C4-2B (cell line): ENCODE results near the gene IRF3.

Experiments used
- H3K27ac ChIP-seq: fragments of 450-650 bp; 2 replicates; pipeline ENCODE4 v1.5.1; 2017
- ZFX ChIP-seq: fragments of 450-650 bp; IDR thresholded peaks from 2 replicates; pipeline ENCODE4 v1.6.1; 2017
- TF ChIP-seq, protein P1 (sequence below): fragments of 450-650 bp; conservative IDR thresholded peaks from 2 replicates; pipeline ENCODE4 v1.5.1; 2017; ENCODE audit warnings: mild to moderate bottlenecking

IRF3 gene

DNA sequence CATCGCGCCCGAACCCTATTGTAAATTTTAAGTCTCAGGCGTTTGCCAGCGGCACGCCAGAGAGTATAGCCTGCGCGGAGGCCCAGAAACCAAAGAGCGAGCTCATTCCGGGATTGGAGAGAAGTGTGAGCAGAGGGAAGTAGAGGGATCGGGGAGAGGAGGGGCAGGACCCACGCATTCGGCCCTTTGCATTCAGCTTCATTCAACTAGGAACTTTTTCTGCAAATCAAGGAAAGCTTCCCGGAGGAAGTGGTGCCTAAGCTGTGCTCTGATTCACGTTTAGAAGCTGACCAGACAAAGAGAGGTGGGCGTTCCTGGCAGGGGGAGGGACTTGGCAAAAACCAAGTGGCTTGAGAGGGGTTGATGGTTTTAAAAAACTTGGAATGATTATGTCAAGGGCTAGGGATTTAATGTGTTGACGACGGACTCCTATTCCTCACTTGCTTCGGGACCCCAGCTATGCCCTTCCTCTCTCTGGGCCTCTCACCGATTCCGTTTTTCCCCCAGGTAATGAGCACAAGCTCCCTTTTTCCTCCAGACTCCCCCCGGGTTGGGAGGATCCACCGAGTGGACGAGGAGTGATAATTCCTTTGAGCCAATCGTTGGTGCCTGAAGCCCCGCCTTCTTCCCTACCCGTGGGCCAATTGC lies 10.6 kb upstream of the IRF3 start:
- TF ChIP-seq ZFX, result no peak
- TF ChIP-seq, protein P1, sequence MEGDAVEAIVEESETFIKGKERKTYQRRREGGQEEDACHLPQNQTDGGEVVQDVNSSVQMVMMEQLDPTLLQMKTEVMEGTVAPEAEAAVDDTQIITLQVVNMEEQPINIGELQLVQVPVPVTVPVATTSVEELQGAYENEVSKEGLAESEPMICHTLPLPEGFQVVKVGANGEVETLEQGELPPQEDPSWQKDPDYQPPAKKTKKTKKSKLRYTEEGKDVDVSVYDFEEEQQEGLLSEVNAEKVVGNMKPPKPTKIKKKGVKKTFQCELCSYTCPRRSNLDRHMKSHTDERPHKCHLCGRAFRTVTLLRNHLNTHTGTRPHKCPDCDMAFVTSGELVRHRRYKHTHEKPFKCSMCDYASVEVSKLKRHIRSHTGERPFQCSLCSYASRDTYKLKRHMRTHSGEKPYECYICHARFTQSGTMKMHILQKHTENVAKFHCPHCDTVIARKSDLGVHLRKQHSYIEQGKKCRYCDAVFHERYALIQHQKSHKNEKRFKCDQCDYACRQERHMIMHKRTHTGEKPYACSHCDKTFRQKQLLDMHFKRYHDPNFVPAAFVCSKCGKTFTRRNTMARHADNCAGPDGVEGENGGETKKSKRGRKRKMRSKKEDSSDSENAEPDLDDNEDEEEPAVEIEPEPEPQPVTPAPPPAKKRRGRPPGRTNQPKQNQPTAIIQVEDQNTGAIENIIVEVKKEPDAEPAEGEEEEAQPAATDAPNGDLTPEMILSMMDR, result no peak
- H3K27ac ChIP-seq, result peak overlapping the region; percentile 93

DNA sequence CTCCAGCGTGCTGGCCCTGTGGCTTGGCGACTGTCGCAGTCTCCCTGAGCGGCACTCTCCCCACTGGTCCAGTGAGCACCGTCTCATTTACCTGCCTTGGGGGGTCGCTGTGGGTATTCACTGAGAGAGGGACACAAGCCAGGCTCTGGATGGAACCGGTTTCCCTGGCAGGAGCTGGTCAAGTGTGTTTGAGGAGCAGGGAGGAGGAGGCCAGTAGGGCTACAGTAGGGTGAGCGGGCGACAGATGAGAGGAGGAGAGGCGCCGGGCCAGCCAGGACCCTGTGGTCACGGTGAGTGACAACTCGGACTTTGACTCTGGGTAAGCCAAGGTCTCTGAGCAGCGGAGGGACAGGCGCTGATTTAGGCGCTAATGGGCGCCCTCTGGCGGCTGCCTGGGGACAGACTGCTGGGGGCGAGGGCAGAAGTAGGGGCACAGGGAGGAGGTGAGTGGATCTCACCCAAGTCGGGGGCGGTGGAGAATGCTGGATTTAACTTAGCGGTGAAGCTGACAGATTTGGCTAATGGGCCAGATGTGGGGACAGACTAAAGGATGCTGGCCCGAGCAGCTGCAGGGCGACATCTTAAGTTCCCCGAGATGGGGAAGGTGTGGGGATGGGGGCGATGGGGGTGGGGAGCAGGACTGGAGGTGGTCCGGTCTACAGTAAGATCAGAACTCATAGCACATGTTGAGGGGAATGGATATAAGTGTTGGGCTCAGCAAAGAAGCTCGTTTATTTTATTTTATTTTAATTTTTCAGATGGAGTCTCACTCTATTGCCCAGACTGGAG lies 6.7 kb upstream of the IRF3 start:
- TF ChIP-seq ZFX, result no peak
- TF ChIP-seq, protein P1, result peak; percentile 98
- H3K27ac ChIP-seq, result peak overlapping the region; percentile 17; the same call in 1 of the 2 replicates

DNA sequence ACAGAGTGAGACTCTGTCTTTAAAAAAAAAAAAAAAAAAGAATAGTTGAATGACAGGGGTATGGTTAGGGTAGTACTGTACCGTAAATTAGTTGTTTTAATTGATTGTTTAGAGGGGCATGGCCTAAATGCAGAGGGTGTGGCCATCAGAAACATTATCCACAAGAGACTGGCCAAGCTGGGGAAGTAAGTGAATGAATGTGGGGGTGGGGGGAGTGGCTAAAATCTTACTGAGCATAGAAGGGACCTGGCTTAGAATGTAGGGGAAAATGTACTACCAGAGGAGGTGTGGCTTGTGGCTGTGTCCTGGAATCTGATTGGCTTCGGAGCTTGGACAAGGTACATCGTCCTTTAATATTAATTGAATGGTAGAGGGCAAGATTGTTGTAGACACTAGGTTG lies 3.9 kb upstream of the IRF3 start:
- no peak overlapping the region for H3K27ac ChIP-seq
- TF ChIP-seq, protein P1, result no peak
- TF ChIP-seq ZFX, result no peak

DNA sequence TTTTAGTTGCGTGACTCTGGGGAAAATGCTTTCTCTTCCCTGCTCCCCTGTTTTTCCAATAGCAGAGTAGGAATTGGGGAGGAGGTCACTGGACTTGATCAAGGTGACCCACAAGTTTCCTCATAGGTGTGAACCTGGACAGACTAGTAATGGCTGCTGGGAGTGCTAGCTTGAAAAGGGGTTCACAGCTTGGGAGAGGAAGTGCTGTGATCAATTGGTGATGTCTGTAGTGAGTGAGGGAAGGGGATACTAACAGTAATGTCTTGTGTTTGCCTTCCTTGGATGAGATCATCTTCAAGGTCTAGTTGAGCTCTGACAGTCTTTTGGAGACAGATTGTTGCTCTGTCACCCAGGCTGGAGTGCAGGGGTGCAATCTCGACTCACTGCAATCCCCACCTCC lies 1.8 kb upstream of the IRF3 start:
- no peak overlapping the region for H3K27ac ChIP-seq
- no peak for TF ChIP-seq ZFX
- TF ChIP-seq, protein P1, result no peak

DNA sequence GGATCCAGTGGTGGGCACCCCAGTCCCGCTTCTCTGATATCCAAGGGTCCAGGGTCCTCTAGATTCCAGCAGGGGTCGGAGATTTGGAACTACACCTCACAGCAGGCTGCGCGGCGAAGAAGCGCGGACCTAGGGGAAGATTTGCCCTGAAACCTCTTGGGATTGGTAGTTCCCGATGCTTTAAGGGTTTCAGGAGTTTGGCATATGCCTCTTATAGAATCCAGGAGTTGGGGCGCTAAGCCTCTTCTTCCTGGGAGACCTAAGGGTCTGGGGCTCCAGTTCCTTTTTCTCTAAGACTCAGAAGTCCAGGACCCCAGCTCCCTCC lies 425 bp upstream of the IRF3 start:
- peak overlapping the region; percentile 91 for H3K27ac ChIP-seq

DNA sequence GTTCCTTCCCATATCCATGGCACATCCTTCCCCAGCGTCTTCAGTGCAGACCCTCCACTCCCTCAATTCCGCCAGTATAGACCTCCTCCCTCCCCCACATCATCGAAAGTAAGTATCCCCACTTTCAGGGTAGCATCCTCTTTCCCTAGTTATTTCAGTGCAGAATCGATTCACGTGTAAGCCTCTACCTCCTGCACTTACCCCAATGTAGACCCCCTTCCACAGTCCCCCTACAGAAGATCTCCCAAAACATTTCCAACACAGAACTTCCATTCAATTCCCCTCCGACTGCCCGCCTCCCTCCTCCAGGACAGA lies 664 bp downstream of the IRF3 start:
- TF ChIP-seq, protein P1, result no peak
- no peak for TF ChIP-seq ZFX
- H3K27ac ChIP-seq, result peak overlapping the region; percentile 91

More for the DNA sequence above, 425 bp upstream of the IRF3 start:
- TF ChIP-seq, protein P1, result no peak
- no peak for TF ChIP-seq ZFX

DNA sequence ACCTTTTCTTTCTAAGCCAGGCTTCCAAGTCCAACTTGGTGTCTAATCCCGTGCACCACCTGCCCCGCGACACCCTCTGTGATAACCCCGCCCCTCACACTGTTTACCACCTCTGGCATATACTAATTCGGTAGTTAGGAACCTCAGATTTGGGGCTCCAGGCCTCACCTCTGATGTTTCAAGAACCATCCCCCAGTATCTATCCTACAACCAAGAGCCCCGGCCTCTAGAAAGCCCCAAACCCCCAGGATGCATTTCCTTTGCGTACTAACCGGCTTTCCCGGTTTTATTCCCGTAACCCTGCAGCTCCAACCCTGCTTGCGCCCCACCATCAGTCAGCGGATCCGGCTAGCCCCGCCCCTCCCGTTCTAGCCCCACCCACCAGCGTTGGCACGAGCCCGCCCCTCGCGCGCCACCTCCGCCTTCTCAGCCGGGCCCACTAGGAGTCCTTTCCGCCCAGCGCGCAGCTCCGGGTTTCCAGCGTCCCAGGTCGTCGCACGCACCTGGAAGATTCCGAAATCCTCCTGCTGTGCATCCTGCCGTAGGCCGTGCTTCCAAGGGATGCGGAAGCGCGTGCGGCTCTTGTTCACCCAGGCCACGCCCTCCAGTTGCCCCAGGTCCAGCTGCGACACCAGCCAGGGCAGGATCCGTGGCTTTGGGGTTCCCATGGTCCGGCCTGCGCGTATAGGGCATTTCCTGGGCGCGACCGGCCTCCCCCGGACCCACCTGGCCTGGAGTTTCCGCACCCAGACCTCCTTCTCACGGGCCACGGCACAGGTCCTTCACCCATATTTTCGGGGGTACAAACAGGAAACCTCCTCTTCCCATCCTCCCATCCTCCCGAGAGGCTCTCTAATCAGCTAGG lies 1.3 kb downstream of the IRF3 start:
- TF ChIP-seq, protein P1, result no peak
- no peak for TF ChIP-seq ZFX
- H3K27ac ChIP-seq, result peak overlapping the region; percentile 91
